Hippocampal formation (tissue), 2 donors: Measurements from ENCODE around the gene HNRNPH3.

Experiments
- DNase-seq, 2 donors: peaks; one replicate each; lab custom pipeline; 2025; lab: John Stamatoyannopoulos, UW

The HNRNPH3 gene

GRCh38 chr10:68385740-68386139 is 53.9 kb downstream of the HNRNPH3 start:
- no peak for DNase-seq
